K562 (cell line): ENCODE measurements around the gene NDP. TPM values are rescaled to one million over a fixed set of nuclear protein-coding genes. Genes with fewer than 3 reads are reported as not detected.

Source experiments
- ATAC-seq: fragments of 200-7000 bp; cut with Tn5 transposase; 3 replicates; pipeline ENCODE4 v1.9.1; 2020; ENCODE audit warnings: moderate library complexity
- BruUV-seq: library from RNA; stranded (reverse); fragments of 400-500 nt; replicated peaks from 2 replicates; lab custom pipeline; 2021; lab: Mats Ljungman, UMichigan
- CTCF ChIA-PET: fragments of 300-600 bp; formaldehyde crosslinking; extraction: SDS; loops from one replicate; lab custom pipeline; 2021; ENCODE audit warnings: low intra/inter-chr PET ratio; lab: Yijun Ruan, JAX
- POLR2A ChIA-PET: fragments of 300-600, 350-650 bp; sonication (Branson Sonifier 250); formaldehyde crosslinking; extraction: SDS; loops from one replicate; lab custom pipeline; 2021; ENCODE audit warnings: antibody characterized with exemption, inconsistent platforms; lab: Yijun Ruan, JAX
- DNase-seq, 4 experiments: peaks; one replicate each; pipeline versions ENCODE4 v3.0.0 to v3.0.0-alpha.2; 2011 to 2018; ENCODE audit warnings: low spot score in 3 of 4, mixed read lengths in 3 of 4; ENCODE audit errors: extremely low read depth in 1 of 4
- FAIRE-seq: peaks from 2 replicates; lab custom pipeline; 2011; peaks lifted over from hg19 to GRCh38; lab: Jason Lieb, UNC
- H2AFZ ChIP-seq: 2 replicates; pipeline ENCODE4 v1.6.0; 2011; ENCODE audit warnings: low read depth, low read length, control low read depth, inconsistent platforms
- H3K27ac ChIP-seq: fragments of 200-600 bp; 3 replicates; pipeline ENCODE4 v1.8.0; 2011; ENCODE audit warnings: low read depth, mild to moderate bottlenecking, control low read depth, inconsistent platforms, low read length, moderate library complexity, mixed read lengths; ENCODE audit errors: extremely low read depth
- H3K27me3 ChIP-seq, 2 experiments: fragments of 300-600 bp in 1 of 2; 2 replicates in 1 of 2; 3 replicates in 1 of 2; pipeline versions ENCODE4 v1.6.0 to v1.8.0; 2011; ENCODE audit warnings: inconsistent platforms in 2 of 2, low read length in 2 of 2, mild to moderate bottlenecking in 1 of 2, mixed read lengths in 1 of 2, moderate library complexity in 1 of 2; ENCODE audit not compliant: control insufficient read depth in 2 of 2, insufficient read depth in 2 of 2
- H3K36me3 ChIP-seq: fragments of 300-600 bp; 3 replicates; pipeline ENCODE4 v1.8.0; 2011; ENCODE audit warnings: mild to moderate bottlenecking, low read length, inconsistent platforms; ENCODE audit not compliant: control insufficient read depth, insufficient read depth
- H3K4me1 ChIP-seq, 2 experiments: fragments of 200-600 bp in 1 of 2; replicated peaks in 1 of 2; 2 replicates in 1 of 2; 3 replicates in 1 of 2; pipeline versions ENCODE4 v1.5.1 to v1.8.0; 2011; ENCODE audit warnings: inconsistent platforms in 2 of 2, low read length in 2 of 2, mild to moderate bottlenecking in 1 of 2, mixed read lengths in 1 of 2, moderate library complexity in 1 of 2; ENCODE audit not compliant: control insufficient read depth in 2 of 2, insufficient read depth in 2 of 2
- H3K4me2 ChIP-seq: 2 replicates; pipeline ENCODE4 v1.6.1; 2011; ENCODE audit warnings: low read length, control low read depth, inconsistent platforms, mixed read lengths; ENCODE audit not compliant: insufficient read depth
- H3K4me3 ChIP-seq: fragments of 200-600 bp; sonication (generic), shearing (Covaris generic); 2 replicates; pipeline ENCODE4 v1.5.1; 2016; ENCODE audit warnings: control low read depth, inconsistent platforms
- H3K79me2 ChIP-seq: fragments of 200-600 bp; 3 replicates; pipeline ENCODE4 v1.8.0; 2011; ENCODE audit warnings: low read length, inconsistent platforms; ENCODE audit not compliant: control insufficient read depth, insufficient read depth
- H3K9ac ChIP-seq, 2 experiments: 2 replicates each; pipeline versions ENCODE4 v1.6.0 to v1.6.1; 2011; ENCODE audit warnings: low read depth in 2 of 2, low read length in 2 of 2, control low read depth in 1 of 2, inconsistent platforms in 1 of 2, mild to moderate bottlenecking in 1 of 2, mixed read lengths in 1 of 2; ENCODE audit not compliant: insufficient read depth in 1 of 2
- H3K9me1 ChIP-seq: one replicate; pipeline ENCODE4 v1.6.0; 2011; ENCODE audit warnings: inconsistent platforms, mild to moderate bottlenecking, low read length, moderate library complexity; ENCODE audit not compliant: control insufficient read depth, insufficient read depth
- H3K9me3 ChIP-seq: replicated peaks from 2 replicates; pipeline ENCODE4 v1.5.1; 2011; ENCODE audit warnings: low read depth, low read length, inconsistent platforms; ENCODE audit not compliant: control insufficient read depth, insufficient read depth
- H4K20me1 ChIP-seq: replicated peaks from 2 replicates; pipeline ENCODE4 v1.6.1; 2011; ENCODE audit warnings: low read length, inconsistent platforms, mixed read lengths; ENCODE audit not compliant: control insufficient read depth, insufficient read depth
- BACH1 ChIP-seq: fragments of 200-800 bp; sonication (Bioruptor generic); IDR thresholded peaks from 2 replicates; pipeline ENCODE4 v1.6.1; 2016; ENCODE audit warnings: missing genetic modification characterization, missing compliant biosample characterization
- ELF1 ChIP-seq: fragments of 200-800 bp; sonication (Bioruptor generic); IDR thresholded peaks from 2 replicates; pipeline ENCODE4 v1.6.1; 2016; ENCODE audit warnings: missing genetic modification characterization, missing compliant biosample characterization
- FUS ChIP-seq: fragments of 200-400 bp; formaldehyde crosslinking; optimal IDR thresholded peaks from 2 replicates; pipeline ENCODE3; 2017; ENCODE audit warnings: low read depth, low read length
- NFRKB ChIP-seq: fragments of 450-650 bp; IDR thresholded peaks from 2 replicates; pipeline ENCODE4 v1.6.1; 2016; ENCODE audit warnings: low read depth
- PTBP1 ChIP-seq: fragments of 200-400 bp; formaldehyde crosslinking; IDR thresholded peaks from 2 replicates; pipeline ENCODE4 v1.6.1; 2017; ENCODE audit warnings: low read depth, low read length
- RFX7 ChIP-seq: fragments of 250-450 bp; sonication (Bioruptor Pico); IDR thresholded peaks from 2 replicates; pipeline ENCODE4 v1.5.1; 2021; ENCODE audit warnings: mild to moderate bottlenecking
- SOX6 ChIP-seq: fragments of 450-650 bp; IDR thresholded peaks from 2 replicates; pipeline ENCODE4 v1.6.1; 2014; ENCODE audit warnings: mild to moderate bottlenecking
- STAT5B ChIP-seq: fragments of 250-450 bp; sonication (Bioruptor Pico); IDR thresholded peaks from 2 replicates; pipeline ENCODE4 v1.8.0; 2021; ENCODE audit warnings: mild to moderate bottlenecking, inconsistent platforms
- SUPT5H ChIP-seq: fragments of 450-650 bp; IDR thresholded peaks from 2 replicates; pipeline ENCODE4 v1.6.1; 2016
- ZNF398 ChIP-seq: fragments of 250-450 bp; sonication (Bioruptor Pico); IDR thresholded peaks from 2 replicates; pipeline ENCODE4 v1.8.0; 2021; ENCODE audit warnings: moderate library complexity, mild to moderate bottlenecking, inconsistent platforms
- WGBS: fragments of 100-300 bp; shearing (Covaris generic); methylation state at CpG from one replicate; pipeline ENCODE4 v1.1.6; 2016; ENCODE audit warnings: low coverage, mixed read lengths; ENCODE audit not compliant: insufficient coverage; ENCODE audit errors: missing lambda C conversion rate; 5-methylcytosine and 5-hydroxymethylcytosine counted together
- in situ Hi-C: fragments of 300-500 bp; cut with MboI; formaldehyde crosslinking; loops from 4 replicates; pipeline ENCODE4 v1.15.0; 2018; ENCODE audit warnings: inconsistent platforms, mixed read lengths
- intact Hi-C: fragments of 100-400 bp; cut with micrococcal nuclease; formaldehyde crosslinking; loops from 2 replicates; pipeline ENCODE4 v1.14.2; 2022
- polyA plus RNA-seq, 8 experiments: library from polyadenylated mRNA; depleted of rRNA in 4 of 8; stranded (reverse) in 5 of 8; unstranded in 3 of 8; fragments of >200 nt; fragmentation: Nextera tagmentation in 2 of 8; fragmentation: Illumina TruSeq in 1 of 8; extraction: Ambion mirVana in 2 of 8; extraction: Trizol in 1 of 8; gene quantifications; 2 replicates each; pipeline versions ENCODE4 v1.2.1 to v1.2.3, GENCODE V29; 2011 to 2014; ENCODE audit warnings: inconsistent platforms in 1 of 8, missing spikeins in 1 of 8
- total RNA-seq, 7 experiments: library from RNA; depleted of rRNA in 6 of 7; stranded (reverse); fragments of >200 nt in 6 of 7; fragmentation: Illumina TruSeq in 2 of 7; extraction: Trizol in 2 of 7; gene quantifications; 2 replicates each; pipeline versions ENCODE4 v1.2.1 to v1.2.3, GENCODE V29; 2011 to 2021; ENCODE audit warnings: low replicate concordance in 1 of 7

Gene NDP
- total and polyA plus RNA-seq, 9 of the 15 experiments (the other 6 are each of a cell fraction or from before 2014, with no cell fraction given), result not detected

DNA sequence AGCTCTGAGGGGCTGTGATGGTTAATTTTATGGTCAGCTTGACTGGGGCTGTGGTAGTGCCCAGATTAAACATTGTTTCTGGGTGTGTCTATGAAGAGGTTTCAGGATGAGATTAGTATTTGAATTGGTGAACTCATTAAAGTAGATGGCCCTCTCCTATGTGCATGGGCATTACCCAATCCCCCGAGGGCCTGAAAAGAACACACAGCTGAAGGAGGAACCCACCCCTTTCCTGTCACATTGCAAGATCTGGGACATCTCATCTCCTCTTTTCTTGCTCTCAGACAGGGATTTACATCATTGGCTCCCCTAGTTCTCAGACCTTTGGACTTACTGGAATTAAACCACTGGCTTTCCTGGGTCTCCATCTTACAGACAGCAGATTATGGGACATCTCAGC is 29.4 kb upstream of the NDP start (continued):
- TF ChIP-seq SUPT5H (no peak), FUS (no peak), STAT5B (CRISPR knock-in tag) (no peak)

- no peaks in the 10 kb centered on the region for H3K9me3 ChIP-seq
- no peak overlapping the region for H2AFZ ChIP-seq
- in situ Hi-C loops, result no loop called here
- TF ChIP-seq SOX6 (no peak), ZNF398 (CRISPR knock-in tag) (no peak), ELF1 (tag) (no peak), PTBP1 (no peak), NFRKB (no peak), BACH1 (tag) (no peak), RFX7 (CRISPR knock-in tag) (no peak)
- H3K4me3 ChIP-seq, result no peak overlapping the region
- H3K4me2 ChIP-seq, result no peak overlapping the region
- POLR2A ChIA-PET, result no interaction called here
- no peaks in the 10 kb centered on the region for H3K27me3 ChIP-seq
- H3K9ac ChIP-seq, result no peak overlapping the region
- no peak overlapping the region for H3K27ac ChIP-seq
- FAIRE-seq, result no peak
- no peaks in the 10 kb centered on the region for H3K4me1 ChIP-seq
- intact Hi-C loops, result no loop called here
- no peaks in the 10 kb centered on the region for H3K79me2 ChIP-seq
- no peaks in the 10 kb centered on the region for H3K9me1 ChIP-seq
- H3K36me3 ChIP-seq, result no peaks in the 10 kb centered on the region
- CTCF ChIA-PET, result no interaction called here
- no TSS peak for BruUV-seq
- no peak for ATAC-seq
- 0% methylated on average over 1 of the region's 1 CpG for WGBS
- DNase-seq, result no peak
- H4K20me1 ChIP-seq, result no peaks in the 10 kb centered on the region
These were observed 25.2 kb upstream of the NDP start for GRCh38 chrX:43998374-43998773.
